ENCODE data around the gene ETAA1. TPM values are rescaled to one million over a fixed set of nuclear protein-coding genes. Genes with fewer than 3 reads are reported as not detected.

ETAA1 gene
- total and polyA plus RNA-seq, 8 donors = 4.7 to 32.7 (median 10.1) TPM

GRCh38 chr2:67389286-67389685, 7.8 kb upstream of the ETAA1 start:
- Histone ChIP-seq H3K27me3 (no peaks in the 10 kb centered on the region), H3K36me3 (no peaks in the 10 kb centered on the region), H3K27ac (peak overlapping the region in 4 of 5 donors; percentile 12 to 39 (median 29)), H3K9me3 (no peaks in the 10 kb centered on the region), H3K4me3 (no peak overlapping the region), H3K4me1 (peaks cover 0 to 14% (median 4%) of the 10 kb centered on the region in 4 donors)
- TF ChIP-seq CTCF (IDR thresholded peaks at IDR 0.05) (no peak), POLR2AphosphoS5 (IDR thresholded peaks at IDR 0.05) (no peak), EP300 (IDR thresholded peaks at IDR 0.05) (no peak), POLR2A (IDR thresholded peaks at IDR 0.05) (no peak)
- intact Hi-C loops (cut with DNase I; ENCODE audit: low total_unique reads) = no loop called here
- peak in 1 of 2 donors; percentile 28 for DNase-seq
- WGBS, 5 donors = 59 to 81% (median 68%) methylated on average over 2 of the region's 2 CpGs

GRCh38 chr2:67389788-67390187, 7.3 kb upstream of the ETAA1 start:
- Histone ChIP-seq H3K27ac (peak overlapping the region in 4 of 5 donors; percentile 10 to 39 (median 22)), H3K27me3 (no peaks in the 10 kb centered on the region)
- no peak for TF ChIP-seq CTCF (IDR thresholded peaks at IDR 0.05)
- no peak for TF ChIP-seq POLR2AphosphoS5 (IDR thresholded peaks at IDR 0.05)
- TF ChIP-seq EP300 (IDR thresholded peaks at IDR 0.05) = no peak
- TF ChIP-seq POLR2A (IDR thresholded peaks at IDR 0.05) = no peak

GRCh38 chr2:67393237-67393636, 3.9 kb upstream of the ETAA1 start:
- DNase-seq = no peak
- Histone ChIP-seq H3K4me3 (no peak overlapping the region), H3K27ac (no peak overlapping the region), H3K36me3 (no peaks in the 10 kb centered on the region), H3K4me1 (peaks cover 0 to 18% (median 8%) of the 10 kb centered on the region in 4 donors), H3K9me3 (no peaks in the 10 kb centered on the region), H3K27me3 (no peaks in the 10 kb centered on the region)
- TF ChIP-seq EP300 (IDR thresholded peaks at IDR 0.05) (no peak), CTCF (IDR thresholded peaks at IDR 0.05) (no peak), POLR2AphosphoS5 (IDR thresholded peaks at IDR 0.05) (no peak), POLR2A (IDR thresholded peaks at IDR 0.05) (no peak)
- intact Hi-C loops (cut with DNase I; ENCODE audit: low total_unique reads) = no loop called here

More at GRCh38 chr2:67389788-67390187, 7.3 kb upstream of the ETAA1 start:
- peaks cover 0 to 14% (median 4%) of the 10 kb centered on the region in 4 donors for H3K4me1 ChIP-seq
- intact Hi-C loops (cut with DNase I; ENCODE audit: low total_unique reads) = no loop called here
- H3K9me3 ChIP-seq = no peaks in the 10 kb centered on the region
- no peak for DNase-seq
- H3K4me3 ChIP-seq = no peak overlapping the region
- no peaks in the 10 kb centered on the region for H3K36me3 ChIP-seq

- no peak overlapping the region for H3K4me3 ChIP-seq
- intact Hi-C loops (cut with DNase I; ENCODE audit: low total_unique reads) = no loop called here
- no peak for DNase-seq
- no peaks in the 10 kb centered on the region for H3K27me3 ChIP-seq
- TF ChIP-seq POLR2AphosphoS5 (IDR thresholded peaks at IDR 0.05) (no peak), CTCF (IDR thresholded peaks at IDR 0.05) (no peak), POLR2A (IDR thresholded peaks at IDR 0.05) (no peak), EP300 (IDR thresholded peaks at IDR 0.05) (no peak)
- H3K27ac ChIP-seq = no peak overlapping the region
- H3K4me1 ChIP-seq = peaks cover 0 to 24% (median 12%) of the 10 kb centered on the region in 4 donors
- no peaks in the 10 kb centered on the region for H3K9me3 ChIP-seq
- WGBS, 5 donors = 92 to 96% (median 95%) methylated on average over 3 of the region's 3 CpGs
- no peaks in the 10 kb centered on the region for H3K36me3 ChIP-seq
Measured at GRCh38 chr2:67394734-67395133, 2.4 kb upstream of the ETAA1 start.

Measured in stomach (tissue), 9 donors.